Effector CD4-positive, alpha-beta T cell (primary cell): Measurements from ENCODE around the gene LNX2.
"Not testable (repeated sequence)": the region's sequence is repeated elsewhere in the genome, so short reads cannot be mapped to it uniquely, and the experiment has no call there.

Source experiments
- DNase-seq: peaks from one replicate; pipeline ENCODE4 v3.0.0-alpha.2; 2020

Gene LNX2

GRCh38 chr13:27636589-27637288 lies 16.4 kb upstream of the LNX2 start:
- DNase-seq: no peak

GRCh38 chr13:27635266-27635665 lies 14.9 kb upstream of the LNX2 start:
- no peak for DNase-seq

GRCh38 chr13:27634791-27635190 lies 14.5 kb upstream of the LNX2 start:
- DNase-seq: no peak

- DNase-seq: no peak
These were observed 13.9 kb upstream of the LNX2 start for GRCh38 chr13:27634231-27634630.

- no peak for DNase-seq
These were observed 12.3 kb upstream of the LNX2 start for GRCh38 chr13:27632648-27633047.

- DNase-seq: no peak
These were observed 11.9 kb upstream of the LNX2 start for GRCh38 chr13:27632214-27632613.

GRCh38 chr13:27631665-27632064 lies 11.3 kb upstream of the LNX2 start:
- no peak for DNase-seq

- DNase-seq: no peak
These were observed 10.8 kb upstream of the LNX2 start for GRCh38 chr13:27631156-27631555.

GRCh38 chr13:27628766-27629165 lies 8.4 kb upstream of the LNX2 start:
- not testable (repeated sequence) for DNase-seq

GRCh38 chr13:27628081-27628480 lies 7.8 kb upstream of the LNX2 start:
- DNase-seq: no peak

GRCh38 chr13:27627380-27627779 lies 7.1 kb upstream of the LNX2 start:
- no peak for DNase-seq

GRCh38 chr13:27625839-27626238 lies 5.5 kb upstream of the LNX2 start:
- no peak for DNase-seq

GRCh38 chr13:27624071-27624470 lies 3.7 kb upstream of the LNX2 start:
- DNase-seq: no peak

GRCh38 chr13:27622881-27623280 lies 2.6 kb upstream of the LNX2 start:
- no peak for DNase-seq

- no peak for DNase-seq
These were observed 1.9 kb upstream of the LNX2 start for GRCh38 chr13:27622102-27622820.

- DNase-seq: peak; percentile 84
These were observed 1.2 kb upstream of the LNX2 start, which contains the start of gene POLR1D for GRCh38 chr13:27621366-27622101. TSS of gene POLR1D (plus strand) at chr13:27621892. CDS start at chr13:27621984, 92 bp downstream.

- no peak for DNase-seq
These were observed 712 bp upstream of the LNX2 start for GRCh38 chr13:27621116-27621365.

GRCh38 chr13:27619728-27620376 lies 477 bp downstream of the LNX2 start:
- DNase-seq: peak; percentile 25

- no peak for DNase-seq
These were observed 1.1 kb downstream of the LNX2 start for GRCh38 chr13:27619093-27619727.

GRCh38 chr13:27617881-27618321 lies 2.4 kb downstream of the LNX2 start:
- DNase-seq: no peak

GRCh38 chr13:27613628-27614027 lies 6.7 kb downstream of the LNX2 start:
- DNase-seq: no peak

GRCh38 chr13:27607125-27607524 lies 13.2 kb downstream of the LNX2 start:
- DNase-seq: no peak
